GM12873 (cell line): ENCODE measurements around the gene STK25.

ENCODE experiments used
- CTCF ChIP-seq: IDR thresholded peaks from 2 replicates; pipeline ENCODE4 v1.5.1; 2012; ENCODE audit warnings: low read depth, mild to moderate bottlenecking, moderate library complexity, low read length, control low read depth; ENCODE audit not compliant: insufficient read depth; ENCODE audit errors: missing control alignments

The STK25 gene

GRCh38 chr2:241551599-241551997 is 43.2 kb upstream of the STK25 start:
- TF ChIP-seq CTCF: no peak

GRCh38 chr2:241550616-241551580 is 42.5 kb upstream of the STK25 start:
- no peak for TF ChIP-seq CTCF

- no peak for TF ChIP-seq CTCF
Measured at GRCh38 chr2:241548451-241548835, 40.1 kb upstream of the STK25 start.

- TF ChIP-seq CTCF: no peak
Measured at GRCh38 chr2:241547781-241548450, 39.5 kb upstream of the STK25 start.

GRCh38 chr2:241546771-241547498 is 38.6 kb upstream of the STK25 start:
- TF ChIP-seq CTCF: no peak

- TF ChIP-seq CTCF: no peak
Measured at GRCh38 chr2:241545523-241546473, 37.4 kb upstream of the STK25 start.
